Measurements from ENCODE around the gene BAHCC1.
A peak's percentile ranks its signal among the peaks of the same experiment; 100 is the strongest.

BAHCC1 gene

DNA sequence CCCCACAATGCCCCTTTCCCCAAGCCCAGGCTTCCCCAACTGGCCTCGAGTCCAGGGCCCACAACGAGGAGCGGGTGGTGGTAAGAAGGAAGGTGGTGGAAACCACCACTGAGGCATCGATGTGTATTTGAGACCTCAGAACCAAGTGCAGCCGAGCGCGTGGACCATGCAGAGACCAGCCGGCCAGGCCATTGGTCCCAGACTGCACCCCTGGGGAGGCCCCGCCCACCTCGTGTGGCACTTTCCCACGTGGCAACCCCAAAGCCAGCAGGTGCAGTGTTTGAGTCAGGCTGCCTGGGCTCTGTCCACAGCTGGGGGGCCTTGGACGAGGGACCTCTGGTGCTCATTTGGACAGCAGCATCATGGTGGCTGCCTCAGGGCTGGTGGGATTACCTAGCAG lies 28.1 kb upstream of the BAHCC1 start:
- no peak for DNase-seq (ENCODE audit: low spot score)

DNA sequence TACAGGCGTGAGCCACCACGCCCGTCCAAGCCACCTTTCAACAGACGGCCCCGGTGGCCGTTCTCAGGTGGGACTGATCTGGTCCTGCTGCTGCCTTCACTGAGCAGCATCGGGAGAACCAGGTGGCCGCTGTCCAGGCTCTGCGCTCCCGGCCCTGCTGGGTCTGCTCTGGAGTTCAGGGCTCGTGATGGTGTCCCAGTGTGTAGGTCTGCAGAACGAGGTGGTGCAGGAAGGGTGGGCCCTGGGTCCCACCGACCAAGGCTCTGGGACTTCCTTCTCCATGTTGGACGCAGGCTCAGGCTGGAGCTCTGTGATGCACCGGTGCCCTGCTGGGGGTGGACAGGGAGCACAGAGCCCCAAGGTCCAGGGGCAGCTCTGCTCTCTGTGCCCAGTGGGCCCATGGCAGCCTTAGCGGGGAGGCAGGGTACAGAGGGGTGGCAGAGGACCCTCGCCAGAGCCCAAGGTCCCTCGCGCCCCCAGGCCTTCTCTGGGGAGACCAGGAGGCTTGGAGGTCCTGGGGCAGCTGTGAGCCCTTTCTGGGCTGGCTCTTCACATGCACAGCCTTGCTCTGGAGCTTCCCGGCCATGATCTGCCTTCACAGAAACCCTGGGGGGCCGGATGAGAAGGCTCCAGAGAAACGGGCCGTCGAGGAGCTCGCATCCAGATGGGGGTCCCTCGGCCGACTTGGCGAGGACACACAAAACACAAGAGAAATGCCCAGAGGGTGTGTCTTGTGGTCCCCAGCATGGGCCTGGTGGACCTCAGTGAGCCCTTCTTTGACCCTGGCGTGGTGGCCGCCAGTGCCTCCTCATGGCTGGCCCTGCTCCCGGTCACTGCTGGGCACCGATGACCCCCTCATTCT lies 26.9 kb upstream of the BAHCC1 start:
- DNase-seq (ENCODE audit: low spot score): no peak

DNA sequence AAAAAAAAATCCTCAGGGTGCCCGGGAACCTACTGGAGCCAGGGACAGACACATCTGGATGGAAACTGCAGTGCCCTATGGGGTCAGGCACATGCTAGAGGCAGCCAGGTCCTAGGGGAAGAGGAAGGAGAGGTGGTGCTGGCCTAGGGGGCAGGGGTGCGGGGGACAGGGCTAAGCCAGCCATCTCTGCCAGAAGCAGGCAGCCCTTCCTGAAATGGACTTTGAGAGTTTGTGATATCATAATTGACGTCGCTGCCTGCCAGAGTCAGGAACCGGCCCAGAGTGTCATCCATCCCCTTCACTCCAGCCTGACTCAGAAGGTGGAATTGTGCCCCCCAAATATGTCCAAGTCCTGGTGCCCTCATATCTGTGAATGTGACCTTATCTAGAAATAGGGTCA lies 25.0 kb upstream of the BAHCC1 start:
- no peak for DNase-seq (ENCODE audit: low spot score)

DNA sequence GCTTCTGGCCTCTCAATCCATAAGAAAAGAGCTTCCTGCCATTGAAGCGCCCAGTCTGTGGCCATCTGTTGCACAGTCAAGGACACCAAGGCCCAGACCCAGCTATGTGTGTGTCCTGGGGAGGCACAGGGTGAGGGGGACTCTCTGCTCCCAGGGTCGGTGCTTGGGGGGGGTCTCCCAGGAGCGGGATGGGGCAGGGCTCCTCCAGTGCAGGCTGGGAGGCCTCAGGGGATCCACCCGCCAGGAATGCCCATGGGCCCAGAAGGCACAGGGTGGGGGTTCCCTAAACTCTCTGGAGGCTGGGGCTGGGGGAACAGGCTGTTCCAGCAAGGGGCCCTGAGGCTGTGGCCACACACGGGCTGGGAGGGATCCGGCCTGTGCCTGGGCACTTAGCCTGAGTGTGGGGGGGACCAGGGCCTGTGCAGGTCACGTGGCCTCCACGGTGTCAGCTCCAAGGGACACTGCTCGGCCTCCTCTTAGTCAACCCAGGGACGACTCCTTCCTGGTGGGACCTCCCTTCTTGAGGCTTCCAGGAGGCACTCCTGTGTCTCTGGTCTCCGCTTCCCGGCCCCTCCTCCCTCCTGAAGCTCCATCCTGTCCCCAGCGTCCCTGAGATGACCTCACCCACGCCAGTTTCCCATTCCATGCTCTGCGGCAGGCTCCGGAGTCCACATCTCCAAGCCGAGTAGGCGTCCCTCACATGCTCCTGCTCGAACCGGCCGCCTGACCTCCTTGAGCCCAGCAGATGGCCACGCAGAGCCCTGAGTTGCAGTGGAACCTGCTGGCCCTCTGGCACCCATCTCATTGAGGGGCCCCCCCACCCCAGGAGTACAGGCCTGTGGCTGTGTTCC lies 23.1 kb upstream of the BAHCC1 start:
- DNase-seq (ENCODE audit: low spot score): peak; percentile 28

DNA sequence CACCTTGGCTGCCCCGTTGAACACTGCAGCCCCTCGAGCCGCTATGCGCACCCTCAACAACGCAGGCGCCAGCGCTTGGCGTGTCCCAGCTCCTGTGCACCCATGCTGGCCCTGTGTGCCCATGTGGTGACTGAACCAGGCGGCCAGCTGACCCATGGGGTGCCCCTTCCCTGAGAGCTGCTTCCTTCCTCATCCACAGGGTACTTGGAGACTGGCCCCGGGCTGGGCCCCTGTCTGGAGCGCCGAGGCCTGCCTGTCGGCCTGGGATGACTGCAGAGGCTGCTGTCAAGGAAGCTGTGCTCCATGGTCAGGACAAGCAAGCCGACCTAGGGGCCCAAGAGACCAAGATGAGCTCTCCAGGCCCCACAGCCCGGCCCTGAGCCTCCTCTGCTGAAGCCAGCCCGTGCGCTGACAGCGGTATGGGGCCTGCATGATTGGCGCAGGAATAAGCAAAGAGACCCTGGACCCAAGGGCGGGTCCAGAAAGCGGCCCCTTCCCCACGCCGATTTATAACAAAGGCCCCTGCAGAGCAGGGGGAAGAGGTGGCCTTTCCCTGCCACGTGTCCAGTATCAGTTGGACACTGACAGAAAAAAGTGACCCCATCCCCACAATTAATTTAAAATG lies 21.6 kb upstream of the BAHCC1 start:
- DNase-seq (ENCODE audit: low spot score): no peak

DNA sequence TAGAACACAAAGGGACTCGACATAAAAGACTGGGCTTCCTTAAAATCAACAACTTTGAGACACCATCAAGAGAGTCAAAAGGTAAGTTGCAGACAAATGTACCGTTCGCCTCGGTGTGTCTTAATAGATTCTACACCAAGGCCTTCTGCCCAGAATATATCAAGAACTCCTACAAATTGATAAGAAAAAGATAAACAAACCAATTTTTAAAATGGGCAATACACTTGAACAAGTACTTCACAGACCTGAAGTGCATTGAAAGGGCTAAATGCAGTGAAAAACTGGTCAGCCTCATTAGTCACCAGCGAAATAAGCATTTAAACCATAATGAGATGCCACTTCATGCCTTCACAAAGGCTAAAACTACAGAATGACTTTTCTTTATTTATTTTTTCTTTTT lies 20.4 kb upstream of the BAHCC1 start:
- DNase-seq (ENCODE audit: low spot score): no peak

DNA sequence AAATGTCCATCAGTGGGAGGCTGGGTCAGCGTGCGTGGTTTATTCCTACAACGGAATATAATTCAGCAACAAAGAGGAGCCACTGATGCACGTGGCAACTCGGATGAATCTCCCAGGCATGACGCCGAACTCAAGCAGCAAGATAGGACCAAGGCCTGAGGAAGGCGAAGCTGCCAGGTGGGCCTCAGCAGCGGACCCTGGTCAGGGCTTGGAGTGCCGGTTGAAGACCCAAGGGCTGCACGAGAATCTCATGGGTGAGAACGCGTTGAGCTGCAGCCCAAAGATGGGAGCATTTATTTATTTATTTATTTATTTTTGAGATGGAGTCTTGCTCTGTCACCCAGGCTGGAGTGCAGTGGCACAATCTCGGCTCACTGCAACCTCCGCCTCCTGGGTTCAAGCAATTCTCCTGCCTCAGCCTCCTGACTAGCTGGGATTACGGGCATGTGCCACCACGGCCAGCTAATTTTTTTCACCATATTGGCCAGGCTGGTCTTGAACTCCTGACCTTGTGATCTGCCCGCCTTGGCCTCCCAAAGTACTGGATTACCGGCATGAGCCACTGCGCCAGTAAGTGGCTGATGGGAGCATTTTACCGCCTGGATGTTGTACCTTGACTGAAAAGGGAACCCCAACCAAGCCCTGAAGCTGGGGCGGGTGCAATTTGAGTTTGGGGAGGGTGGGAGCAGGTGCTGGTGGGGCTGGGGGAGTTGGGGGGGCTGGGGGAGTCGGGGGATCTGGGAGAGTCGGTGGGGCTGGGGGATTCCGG lies 18.1 kb upstream of the BAHCC1 start:
- DNase-seq (ENCODE audit: low spot score): no peak

DNA sequence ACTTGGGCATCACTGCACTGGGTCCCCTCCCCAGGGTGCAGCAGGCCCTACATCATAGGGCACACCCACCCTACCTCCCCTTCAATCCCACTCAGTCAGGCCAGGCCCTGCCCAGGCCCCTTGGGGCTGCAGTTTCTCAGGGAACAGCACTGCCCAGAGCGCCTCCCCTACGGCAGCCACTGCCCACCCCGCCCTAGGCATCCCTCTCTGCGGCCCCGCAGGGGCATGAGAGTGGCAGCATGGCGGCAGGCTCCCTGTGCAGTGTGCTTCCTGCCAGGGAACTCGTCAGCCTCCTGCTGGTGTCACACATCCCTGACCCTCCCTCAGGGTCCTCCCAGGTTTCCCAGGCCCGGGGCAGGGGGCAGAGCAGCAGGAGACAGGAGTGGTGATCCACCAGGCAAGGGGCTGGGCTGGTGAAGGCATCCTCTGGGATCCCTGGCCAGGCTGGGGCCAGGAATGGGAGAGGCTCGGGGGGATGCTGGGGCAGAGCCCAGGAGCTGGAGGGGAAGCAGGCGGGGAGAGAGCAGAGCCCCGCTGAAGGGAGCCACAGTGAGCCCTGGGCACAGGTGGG lies 16.2 kb upstream of the BAHCC1 start:
- no peak for DNase-seq (ENCODE audit: low spot score)

DNA sequence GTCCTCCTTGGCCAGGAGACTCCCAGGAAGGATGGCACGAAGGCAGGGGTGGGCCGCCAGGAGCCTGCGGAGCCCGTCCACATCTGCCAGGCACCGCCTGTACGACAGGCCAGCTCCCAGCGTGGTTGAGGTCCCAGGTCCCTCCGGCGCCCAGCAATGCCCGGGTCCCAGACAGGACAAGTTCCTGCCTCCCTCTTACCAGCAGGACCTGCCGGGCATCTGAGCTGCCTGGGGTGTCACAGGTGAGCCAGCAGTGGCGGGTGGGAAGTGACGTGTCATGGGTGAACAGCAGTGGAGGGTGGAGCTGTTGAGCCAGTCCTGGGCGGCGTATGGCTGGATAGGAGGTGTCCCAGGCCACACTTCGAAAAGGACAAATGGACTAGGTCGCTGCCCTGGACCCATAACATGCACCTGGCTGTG lies 15.7 kb upstream of the BAHCC1 start:
- peak; percentile 72 for DNase-seq (ENCODE audit: low spot score)

DNA sequence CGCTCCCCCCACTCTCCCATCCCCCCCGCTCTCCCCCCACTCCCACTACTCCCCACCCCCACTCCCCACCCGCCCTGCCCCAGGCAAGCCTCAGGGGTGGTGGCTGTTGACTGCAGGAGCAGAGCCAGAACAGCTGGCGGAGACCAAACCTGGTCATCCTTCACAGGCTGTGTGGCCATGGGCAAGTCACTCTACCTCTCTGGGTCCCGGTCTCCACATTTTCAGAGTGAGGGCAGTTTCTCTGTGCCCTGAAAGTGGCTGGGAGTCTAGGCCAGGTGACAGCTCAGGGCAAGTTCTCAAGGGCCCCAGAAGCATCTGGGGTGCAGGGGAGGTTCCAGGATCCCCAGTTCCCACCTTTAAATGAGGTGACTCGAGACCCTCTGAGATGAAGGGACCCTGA lies 15.1 kb upstream of the BAHCC1 start:
- DNase-seq (ENCODE audit: low spot score): no peak

DNA sequence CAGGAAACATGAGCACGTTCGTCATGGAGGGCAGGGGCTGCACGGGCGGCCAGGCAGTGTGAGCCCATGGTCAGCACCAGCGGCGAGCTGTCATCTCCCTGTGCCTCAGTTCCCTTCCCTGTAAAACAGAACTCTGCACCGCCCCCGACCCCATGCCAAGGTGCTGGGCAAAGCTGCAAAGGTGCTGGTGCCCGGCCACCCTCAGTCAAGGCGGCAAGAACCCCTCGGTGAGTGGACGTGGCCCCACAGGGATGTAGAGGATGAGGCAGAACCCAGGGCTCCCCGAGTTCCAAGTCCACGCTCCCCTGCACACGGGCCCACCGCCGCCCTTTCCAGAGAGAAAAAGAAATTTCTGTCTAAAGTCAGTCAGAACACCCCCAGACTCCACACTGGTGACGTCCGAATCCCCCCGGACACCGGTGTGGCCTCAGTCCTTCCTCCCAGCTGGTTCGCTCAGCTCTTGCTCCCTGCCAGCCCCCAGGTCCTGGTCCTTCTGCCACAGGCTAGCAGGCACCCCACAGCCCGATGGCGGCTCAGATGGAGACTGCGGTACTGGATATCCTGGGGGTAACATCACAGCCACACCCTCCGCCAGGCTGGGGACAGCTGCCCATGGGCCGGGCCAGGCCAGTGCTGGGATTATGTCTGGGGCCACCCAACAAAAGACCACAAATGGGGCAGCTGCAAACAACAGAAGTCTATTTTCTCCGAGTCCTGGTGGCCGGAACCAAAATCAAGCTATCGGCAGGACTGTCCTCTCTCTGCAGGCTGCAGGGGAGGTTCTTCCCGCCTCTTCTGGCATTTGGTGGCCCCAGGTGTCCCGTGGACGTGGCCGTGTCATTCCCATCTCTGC lies 14.4 kb upstream of the BAHCC1 start:
- no peak for DNase-seq (ENCODE audit: low spot score)

DNA sequence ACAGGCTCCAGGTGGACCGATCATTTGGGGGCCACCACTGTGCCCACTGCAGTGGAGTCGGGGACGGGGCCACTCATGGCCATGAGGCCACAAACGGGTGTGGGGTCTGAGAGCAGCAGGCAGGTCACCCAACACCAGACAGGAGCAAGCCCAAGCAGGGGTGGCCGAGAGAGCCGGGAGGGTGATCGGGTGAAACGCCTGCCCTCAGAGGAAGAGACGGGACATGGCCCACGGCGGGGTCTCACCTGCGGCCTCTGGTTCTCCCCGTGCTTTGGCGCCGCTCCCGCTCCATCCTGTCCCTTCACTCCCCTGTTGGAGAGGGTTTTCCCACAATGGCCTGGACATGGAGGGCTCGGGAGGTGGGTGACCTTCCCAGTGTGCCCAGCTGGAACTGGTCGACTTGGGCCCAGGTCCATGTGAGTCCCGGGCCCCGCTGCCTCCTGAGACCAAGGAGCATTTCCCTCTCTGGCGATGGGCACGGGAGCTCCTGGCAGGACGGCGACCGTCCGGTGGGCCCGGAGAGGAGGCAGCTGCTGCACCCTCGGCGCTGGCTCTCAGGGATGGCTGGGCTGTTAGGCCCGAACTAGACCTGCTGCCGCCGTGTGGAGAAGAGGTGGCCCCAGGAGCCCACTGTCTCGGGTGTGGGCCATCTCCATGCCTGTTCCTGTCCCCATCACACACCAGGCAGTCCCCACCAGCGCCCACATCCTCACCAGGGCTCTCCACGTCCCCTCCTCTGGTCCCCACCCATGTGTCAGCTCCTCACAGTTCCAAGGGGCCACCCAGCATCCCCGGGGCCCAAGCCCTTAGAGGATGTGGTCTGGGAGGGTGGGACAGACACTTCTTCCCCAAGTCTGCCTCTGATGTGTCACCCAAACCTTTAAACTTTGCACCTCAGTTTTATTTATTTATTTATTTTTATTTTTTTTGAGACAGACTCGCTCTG lies 13.4 kb upstream of the BAHCC1 start:
- DNase-seq (ENCODE audit: low spot score): no peak

DNA sequence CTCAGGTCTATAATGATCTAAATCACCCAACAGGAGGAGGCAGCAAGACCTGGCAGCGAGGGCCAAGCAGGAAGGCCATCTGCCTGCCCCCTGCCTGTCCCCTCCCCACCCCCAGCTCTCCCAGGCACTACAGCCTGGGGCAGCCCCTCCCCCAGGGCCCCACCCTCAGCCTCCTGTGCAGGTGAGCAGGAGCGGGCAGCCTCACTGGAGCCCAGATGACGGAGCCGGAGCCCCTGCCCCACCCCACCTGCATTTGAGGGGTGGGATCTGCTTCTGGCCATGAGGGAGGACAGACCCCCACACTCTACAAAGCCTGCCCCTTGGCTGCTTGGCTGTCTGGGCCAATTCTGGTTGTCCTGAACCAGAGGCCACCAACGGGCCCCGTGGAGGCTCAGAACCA lies 12.4 kb upstream of the BAHCC1 start:
- DNase-seq (ENCODE audit: low spot score): no peak

DNA sequence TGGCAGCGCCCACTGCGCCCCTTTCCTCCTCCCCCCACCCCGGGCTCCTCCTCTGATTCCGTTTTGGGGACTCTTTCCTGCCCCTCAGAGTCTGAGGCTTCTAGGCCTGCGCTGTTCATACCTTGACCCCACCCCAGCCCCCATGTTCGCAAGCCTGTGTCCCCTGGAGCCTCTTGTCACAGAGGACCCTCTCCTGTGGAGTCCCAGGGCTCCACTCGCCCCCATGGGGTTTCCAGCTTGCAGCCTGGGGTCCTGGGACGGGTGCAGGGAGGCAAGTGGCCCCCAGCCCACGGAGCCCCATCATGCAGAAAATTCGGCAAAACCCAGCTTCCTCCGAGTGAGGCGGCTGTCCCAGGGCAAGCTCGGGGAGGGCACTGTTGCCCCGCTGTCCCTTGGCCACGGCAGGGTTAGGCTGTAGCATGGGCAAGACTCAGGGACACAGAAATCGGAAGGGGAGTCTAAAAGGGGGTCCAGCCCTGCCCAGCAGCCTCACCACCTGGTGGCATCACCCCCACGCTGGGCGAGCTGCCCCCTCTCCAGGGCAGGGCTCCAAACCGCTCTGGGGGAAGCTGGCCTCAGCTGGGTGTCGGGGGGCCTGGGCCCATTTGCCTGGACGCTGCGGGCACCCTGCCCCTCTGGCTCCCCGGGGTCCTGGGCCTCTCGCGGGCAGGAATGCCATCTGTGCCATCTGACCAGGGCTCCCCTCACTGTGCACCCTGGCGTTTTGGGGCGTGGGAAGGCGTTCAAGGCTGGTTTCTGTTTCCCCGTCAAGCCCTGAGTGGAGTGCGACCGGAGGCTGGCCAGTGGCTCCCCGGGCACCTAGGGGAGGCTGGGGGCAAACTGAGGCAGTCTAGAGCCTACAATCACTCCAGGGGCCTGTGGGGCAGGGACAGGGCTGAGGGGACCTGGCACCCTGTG lies 11.5 kb upstream of the BAHCC1 start:
- DNase-seq (ENCODE audit: low spot score): no peak

DNA sequence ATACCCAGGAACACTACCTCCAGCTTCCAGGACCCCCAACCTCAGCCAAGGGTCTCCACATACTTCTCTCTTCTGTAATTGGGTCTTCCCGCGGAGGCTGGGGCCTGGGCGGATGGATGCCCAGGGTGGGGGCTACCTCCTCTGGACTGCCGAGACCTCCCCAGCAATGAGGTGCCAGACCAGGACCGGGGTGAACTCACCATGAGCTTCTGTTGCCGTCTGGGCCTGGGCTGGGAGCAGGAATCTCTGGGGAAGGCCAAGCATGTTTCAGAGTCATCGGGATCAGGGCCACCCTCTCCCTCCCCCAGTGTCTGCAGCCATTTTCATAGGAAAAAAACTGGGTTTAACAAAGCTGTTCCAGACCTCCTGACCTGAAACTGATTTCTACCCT lies 10.3 kb upstream of the BAHCC1 start:
- no peak for DNase-seq (ENCODE audit: low spot score)

DNA sequence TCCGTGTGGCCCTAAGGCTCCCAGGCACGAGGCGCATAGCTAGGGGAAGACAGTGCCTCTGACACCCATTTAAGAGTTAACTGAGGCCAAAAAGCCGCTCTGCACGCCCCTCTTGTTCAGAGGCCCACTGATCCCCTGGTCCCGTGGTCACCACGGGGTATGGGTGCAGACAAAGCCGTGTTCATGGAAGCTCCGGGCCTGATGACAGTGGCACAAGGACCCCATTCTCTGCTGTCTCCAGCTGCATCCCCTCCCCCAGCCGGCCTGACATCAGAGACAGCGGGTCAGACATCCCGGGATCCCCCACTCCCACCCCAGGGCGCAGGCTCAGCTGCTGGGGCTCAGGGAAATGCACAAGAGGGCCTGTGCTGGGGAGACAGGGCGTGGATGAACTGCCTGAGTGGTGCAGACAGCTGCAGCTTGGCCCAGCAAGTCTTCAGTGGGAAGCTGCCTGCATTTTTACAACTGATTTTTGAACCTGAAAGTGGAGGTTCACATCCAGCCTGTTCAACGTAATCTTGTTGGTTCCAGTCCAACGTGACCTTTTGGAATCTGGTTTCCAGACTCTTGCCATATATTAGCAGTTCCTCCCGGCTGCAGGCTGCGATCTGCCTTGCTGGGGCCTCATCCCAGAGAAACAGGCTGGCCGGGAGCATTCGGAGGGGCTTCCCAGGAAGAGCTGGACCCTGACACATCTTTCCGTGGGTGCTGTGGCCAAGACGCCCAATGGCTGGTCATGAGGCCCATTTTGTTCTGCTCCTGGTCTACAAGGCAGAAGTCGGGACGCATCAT lies 9.7 kb upstream of the BAHCC1 start:
- no peak for DNase-seq (ENCODE audit: low spot score)

DNA sequence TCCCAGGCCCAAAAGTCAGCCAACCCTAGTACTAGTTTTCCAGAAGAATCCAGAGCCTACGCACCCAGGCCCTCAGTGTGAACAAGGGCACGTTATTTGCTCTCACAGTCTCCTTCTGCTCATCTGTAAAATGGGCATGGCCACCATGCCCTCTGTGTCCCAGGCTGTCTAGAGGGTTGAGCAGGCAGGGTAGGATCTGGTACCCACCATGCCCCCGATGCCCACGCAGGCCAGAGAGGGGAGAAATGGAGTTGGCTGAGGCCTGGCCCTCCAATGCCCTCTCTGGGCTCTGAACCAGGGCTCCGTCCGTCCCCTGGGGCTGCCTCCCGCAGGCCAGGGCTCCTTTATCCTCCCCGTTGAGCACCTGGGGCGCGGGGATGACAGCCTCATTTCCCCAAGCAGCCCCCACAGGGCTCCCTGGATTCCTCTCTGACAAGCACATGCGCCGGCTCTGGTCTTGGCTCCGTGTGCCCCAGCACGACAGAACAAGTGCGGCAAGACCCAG lies 9.1 kb upstream of the BAHCC1 start:
- DNase-seq (ENCODE audit: low spot score): no peak

All from kidney tubule cell (primary cell).